Bronchial smooth muscle cell (primary cell): ENCODE results near the gene MEIS2. TPM values are rescaled to one million over a fixed set of nuclear protein-coding genes. Genes with fewer than 3 reads are reported as not detected.

Source experiments
- total RNA-seq: library from RNA; depleted of rRNA; stranded (reverse); fragments of >200 nt; gene quantifications from 2 replicates; pipeline ENCODE4 v1.2.1, GENCODE V29; 2014

The MEIS2 gene
- total RNA-seq: 42.6 and 119 TPM in 2 replicates

DNA sequence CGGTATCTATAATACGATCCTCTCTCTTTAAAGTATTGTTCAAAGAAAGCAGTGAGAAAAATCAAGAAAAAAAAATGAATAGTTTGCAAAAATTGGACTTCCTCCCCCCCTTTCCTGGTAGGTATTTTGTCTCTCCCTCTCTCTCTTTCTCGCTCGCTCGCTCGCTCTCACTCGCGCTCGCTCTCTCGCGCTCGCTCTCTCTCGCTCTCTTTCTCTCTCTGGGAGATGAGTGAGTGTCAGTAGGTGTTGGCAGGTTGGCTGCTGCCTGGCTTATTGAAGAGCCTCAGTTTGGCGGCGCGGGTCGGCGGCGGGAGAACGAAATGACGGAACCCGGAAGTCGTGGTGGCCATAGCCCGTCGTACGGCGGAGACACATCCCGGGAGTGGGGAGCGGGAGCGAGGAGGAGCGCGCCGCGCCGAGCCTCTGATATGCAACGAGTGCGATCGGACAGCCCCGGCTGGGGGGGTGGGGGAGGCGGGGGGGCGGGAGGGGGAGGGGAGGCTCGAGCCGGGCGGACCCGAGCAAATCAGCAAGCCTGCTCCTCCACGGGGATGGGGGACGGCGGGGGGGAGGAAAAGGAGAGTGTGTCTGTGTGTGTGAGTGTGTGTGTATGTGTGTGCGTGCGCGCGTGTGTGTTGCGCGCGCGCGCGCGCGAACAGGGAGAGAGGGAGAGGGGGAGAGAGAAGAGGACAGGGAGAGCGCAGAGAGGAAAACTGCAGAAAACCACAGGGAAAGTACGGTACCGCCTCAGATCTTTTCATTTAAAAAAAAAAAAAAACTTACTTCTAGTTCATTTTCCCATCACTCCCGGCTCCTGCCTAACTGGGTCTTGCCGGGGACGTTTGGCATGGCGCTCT, at the start of gene MEIS2:
Gene MEIS2, minus strand, starts transcription at position 441 of the 857 bp plus-strand sequence. CDS start 1,083 bp downstream, outside the sequence.

